Neural crest cell (in vitro differentiated cells): Measurements from ENCODE around the gene BAMBI. TPM values are rescaled to one million over a fixed set of nuclear protein-coding genes. Genes with fewer than 3 reads are reported as not detected.

Experiments used
- DNase-seq: peaks from one replicate; pipeline ENCODE4 v3.0.0; 2021; ENCODE audit warnings: low read depth, mixed read lengths, low spot score
- H3K27ac Mint-ChIP-seq: one replicate; pipeline ENCODE4 v1.8.0; 2021; ENCODE audit warnings: mild to moderate bottlenecking, mixed read lengths; ENCODE audit not compliant: unreplicated experiment
- H3K27me3 Mint-ChIP-seq: 2 replicates; pipeline ENCODE4 v1.8.0; 2021; ENCODE audit warnings: low read depth, mild to moderate bottlenecking, mixed read lengths
- H3K36me3 Mint-ChIP-seq: 2 replicates; pipeline ENCODE4 v1.8.0; 2021; ENCODE audit warnings: low read depth, mild to moderate bottlenecking, mixed read lengths
- H3K4me1 Mint-ChIP-seq: 2 replicates; pipeline ENCODE4 v1.8.0; 2021; ENCODE audit warnings: mixed read lengths
- H3K4me3 Mint-ChIP-seq: one replicate; pipeline ENCODE4 v1.8.0; 2021; ENCODE audit warnings: mild to moderate bottlenecking, mixed read lengths
- H3K9me3 Mint-ChIP-seq: 2 replicates; pipeline ENCODE4 v1.8.0; 2021; ENCODE audit warnings: mixed read lengths
- total RNA-seq: library from RNA; stranded (reverse); gene quantifications from 2 replicates; pipeline ENCODE4 v1.2.1, GENCODE V29; 2021
- TF ChIP-seq, protein P1 (sequence below): fragments of 200-600 bp; sonication (generic); conservative IDR thresholded peaks from 2 replicates; pipeline ENCODE4 v1.5.0; 2021; ENCODE audit warnings: antibody characterized with exemption, mild to moderate bottlenecking

Gene BAMBI
- total RNA-seq, 1 donor from 2014 or later: 5.5 TPM

- Mint-ChIP-seq H3K9me3 (no peaks in the 10 kb centered on the region), H3K27ac (no peak overlapping the region), H3K36me3 (no peaks in the 10 kb centered on the region), H3K4me1 (peaks cover 26% of the 10 kb centered on the region), H3K27me3 (no peaks in the 10 kb centered on the region), H3K4me3 (no peak overlapping the region)
- TF ChIP-seq, protein P1, sequence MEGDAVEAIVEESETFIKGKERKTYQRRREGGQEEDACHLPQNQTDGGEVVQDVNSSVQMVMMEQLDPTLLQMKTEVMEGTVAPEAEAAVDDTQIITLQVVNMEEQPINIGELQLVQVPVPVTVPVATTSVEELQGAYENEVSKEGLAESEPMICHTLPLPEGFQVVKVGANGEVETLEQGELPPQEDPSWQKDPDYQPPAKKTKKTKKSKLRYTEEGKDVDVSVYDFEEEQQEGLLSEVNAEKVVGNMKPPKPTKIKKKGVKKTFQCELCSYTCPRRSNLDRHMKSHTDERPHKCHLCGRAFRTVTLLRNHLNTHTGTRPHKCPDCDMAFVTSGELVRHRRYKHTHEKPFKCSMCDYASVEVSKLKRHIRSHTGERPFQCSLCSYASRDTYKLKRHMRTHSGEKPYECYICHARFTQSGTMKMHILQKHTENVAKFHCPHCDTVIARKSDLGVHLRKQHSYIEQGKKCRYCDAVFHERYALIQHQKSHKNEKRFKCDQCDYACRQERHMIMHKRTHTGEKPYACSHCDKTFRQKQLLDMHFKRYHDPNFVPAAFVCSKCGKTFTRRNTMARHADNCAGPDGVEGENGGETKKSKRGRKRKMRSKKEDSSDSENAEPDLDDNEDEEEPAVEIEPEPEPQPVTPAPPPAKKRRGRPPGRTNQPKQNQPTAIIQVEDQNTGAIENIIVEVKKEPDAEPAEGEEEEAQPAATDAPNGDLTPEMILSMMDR: no peak
- no peak for DNase-seq
Observed at GRCh38 chr10:28690545-28690944, 13.2 kb downstream of the BAMBI start.

- Mint-ChIP-seq H3K4me3 (no peak overlapping the region), H3K27me3 (no peaks in the 10 kb centered on the region), H3K27ac (no peak overlapping the region), H3K4me1 (peaks cover 26% of the 10 kb centered on the region), H3K36me3 (no peaks in the 10 kb centered on the region), H3K9me3 (no peaks in the 10 kb centered on the region)
- TF ChIP-seq, protein P1: no peak
- no peak for DNase-seq
Observed at GRCh38 chr10:28691187-28691694, 13.9 kb downstream of the BAMBI start.

DNA sequence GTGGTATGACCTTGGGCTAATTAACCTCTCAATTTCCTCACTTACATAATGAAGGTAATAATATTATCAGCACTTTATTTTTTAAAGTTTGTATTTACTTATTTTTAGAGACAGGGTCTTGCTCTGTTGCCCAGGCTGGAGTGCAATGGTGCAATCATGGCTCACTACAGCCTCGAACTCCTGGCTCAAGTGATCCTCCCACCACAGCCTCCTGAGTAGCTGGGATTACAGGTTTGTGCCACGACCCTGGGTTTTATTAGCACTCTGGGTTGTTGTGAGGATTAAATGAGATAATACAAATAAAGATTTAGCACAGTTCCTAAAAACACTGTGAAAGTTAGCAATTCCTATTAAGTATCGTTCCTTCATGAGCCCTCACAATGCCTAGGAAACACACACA, 14.7 kb downstream of the BAMBI start:
- no peak for DNase-seq
- H3K27me3 Mint-ChIP-seq: no peaks in the 10 kb centered on the region
- H3K27ac Mint-ChIP-seq: no peak overlapping the region
- H3K9me3 Mint-ChIP-seq: no peaks in the 10 kb centered on the region
- H3K4me3 Mint-ChIP-seq: no peak overlapping the region
- TF ChIP-seq, protein P1: no peak
- peaks cover 22% of the 10 kb centered on the region for H3K4me1 Mint-ChIP-seq
- no peaks in the 10 kb centered on the region for H3K36me3 Mint-ChIP-seq

DNA sequence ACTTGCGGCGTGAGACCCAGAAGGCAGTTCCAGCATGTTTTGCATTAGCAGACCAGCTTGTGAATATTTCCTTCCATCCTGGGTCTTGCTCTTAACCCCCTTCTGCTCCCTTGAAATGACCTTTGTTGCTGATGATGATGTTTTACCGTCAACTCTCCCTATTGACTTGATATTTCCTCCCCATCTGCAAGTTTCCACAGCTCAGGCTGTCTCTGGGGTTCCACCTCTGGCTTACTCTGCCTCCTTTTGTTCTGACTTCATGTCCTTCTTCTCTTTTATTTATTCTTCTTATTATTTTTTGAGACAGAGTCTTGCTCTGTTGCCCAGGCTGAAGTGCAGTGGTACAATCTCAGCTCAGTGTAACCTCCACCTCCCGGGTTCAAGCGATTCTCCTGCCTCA, 17.2 kb downstream of the BAMBI start:
- Mint-ChIP-seq H3K27me3 (no peaks in the 10 kb centered on the region), H3K4me3 (no peak overlapping the region), H3K27ac (no peak overlapping the region), H3K4me1 (peaks cover 6% of the 10 kb centered on the region), H3K36me3 (no peaks in the 10 kb centered on the region), H3K9me3 (no peaks in the 10 kb centered on the region)
- DNase-seq: no peak
- TF ChIP-seq, protein P1: no peak

GRCh38 chr10:28698075-28698474, 20.8 kb downstream of the BAMBI start:
- TF ChIP-seq, protein P1: no peak
- H3K9me3 Mint-ChIP-seq: peaks cover 4% of the 10 kb centered on the region
- H3K27ac Mint-ChIP-seq: no peak overlapping the region
- H3K4me3 Mint-ChIP-seq: no peak overlapping the region
- DNase-seq: no peak
- H3K36me3 Mint-ChIP-seq: peaks cover 3% of the 10 kb centered on the region
- no peaks in the 10 kb centered on the region for H3K4me1 Mint-ChIP-seq
- no peaks in the 10 kb centered on the region for H3K27me3 Mint-ChIP-seq
